Pancreas (tissue), 10 donors: ENCODE results near the gene RNASE8. TPM values are rescaled to one million over a fixed set of nuclear protein-coding genes. Genes with fewer than 3 reads are reported as not detected.

Experiments
- ATAC-seq, 4 donors: fragments of 200-7000 bp; cut with Tn5 transposase; one replicate each; pipeline versions ENCODE4 v1.8.0 to v1.9.1; 2020; ENCODE audit warnings: mild to moderate bottlenecking in 4 of 4, moderate library complexity in 4 of 4
- DNase-seq, 6 donors: peaks; one replicate each; pipeline ENCODE4 v3.0.0-alpha.2; 2020
- FAIRE-seq: peaks from 2 replicates; lab custom pipeline; 2012; peaks lifted over from hg19 to GRCh38; lab: Jason Lieb, UNC
- H3K27ac ChIP-seq, 4 donors: fragments of 200-600 bp; sonication (generic); 1 replicate in 3 of 4; 2 replicates in 1 of 4; pipeline versions ENCODE4 v1.5.0 to v1.8.0; 2020
- H3K27me3 ChIP-seq, 4 donors: fragments of 200-600 bp; one replicate each; pipeline ENCODE4 v1.8.0; 2021
- H3K36me3 ChIP-seq, 3 donors: fragments of 200-600 bp; sonication (generic) in 1 of 3; one replicate each; pipeline versions ENCODE4 v1.5.0 to v1.8.0; 2020 to 2021
- H3K4me1 ChIP-seq, 3 donors: fragments of 200-600 bp; one replicate each; pipeline ENCODE4 v1.8.0; 2021
- H3K4me3 ChIP-seq, 4 donors: fragments of 200-600 bp; sonication (generic) in 2 of 4; one replicate each; pipeline versions ENCODE4 v1.5.0 to v1.8.0; 2020 to 2021
- H3K9me3 ChIP-seq, 4 donors: fragments of 200-600 bp; one replicate each; pipeline ENCODE4 v1.8.0; 2021
- WGBS, 2 donors: extraction: QIAGEN DNeasy Blood & Tissue Kit; methylation state at CpG; one replicate each; pipeline ENCODE4 v1.1.7; 2013; 5-methylcytosine and 5-hydroxymethylcytosine counted together
- intact Hi-C, 3 donors: fragments of 100-400 bp; cut with DNase I; formaldehyde crosslinking; loops; one replicate each; pipeline versions ENCODE4 v1.11.1 to v1.14.2; 2022
- polyA plus RNA-seq, 2 donors: library from polyadenylated mRNA; stranded (reverse); fragments of 200-250 nt; gene quantifications; one replicate each; pipeline ENCODE4 v1.2.3, GENCODE V29; 2013
- total RNA-seq, 6 donors: library from RNA; stranded (reverse); fragmentation: NEBNext Ultra II Directional in 4 of 6; extraction: Animal tissue kit (Norgen Biotek cat#: 25700) in 4 of 6; gene quantifications; one replicate each; pipeline versions ENCODE4 v1.2.1 to v1.2.4, GENCODE V29; 2021 to 2023
- TF ChIP-seq, protein P1 (sequence below), 4 donors: fragments of 200-600 bp; sonication (generic) in 3 of 4; IDR thresholded peaks; one replicate each; pipeline versions ENCODE4 v1.5.0 to v1.8.0; 2021; ENCODE audit warnings: antibody characterized with exemption in 4 of 4
- donor health status: healthy with polysubstance abuse.
- donor health status: DM: no; HTN: no; CAD: no; lungs with moderate emphysema.
- donor health status: DM: no; HTN: no; CAD: no.
- donor health status: control.
- donor health status: control.
- donor health status: Bipolar disorder and iron deficiency.
- donor health status: DM: yes; HTN: yes; CAD: no.
- donor health status: DM: no; HTN: no; CAD: no.
- donor health status: DM: no; HTN: no; CAD: no.
- donor health status: DM: yes; HTN: yes; CAD: no.

RNASE8 gene
- total and polyA plus RNA-seq, 8 donors, result not detected

DNA sequence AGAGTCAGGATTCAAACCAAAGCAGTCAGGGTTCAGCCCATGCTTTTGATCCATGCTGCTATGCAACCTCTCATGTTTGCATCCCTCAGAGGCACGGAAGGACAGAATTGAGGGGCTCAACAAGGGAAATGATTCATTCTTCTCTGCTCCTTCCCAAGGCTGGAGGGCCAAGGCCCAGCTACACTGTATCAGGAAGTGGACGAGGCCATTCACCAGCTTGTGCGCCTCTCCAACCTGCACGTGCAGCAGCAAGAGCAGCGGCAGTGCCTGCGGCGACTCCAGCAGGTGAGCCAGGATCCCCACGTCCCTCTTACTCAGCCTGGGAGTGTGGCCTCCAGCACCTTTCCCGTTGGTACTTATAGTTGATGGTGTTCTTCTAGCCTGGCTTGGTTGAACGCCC is 21.1 kb downstream of the RNASE8 start:
- no peaks in the 10 kb centered on the region for H3K9me3 ChIP-seq
- DNase-seq, result no peak
- H3K27me3 ChIP-seq, result no peaks in the 10 kb centered on the region
- peaks cover 0 to 66% (median 11%) of the 10 kb centered on the region in 3 donors for H3K36me3 ChIP-seq
- ATAC-seq, result no peak
- H3K4me3 ChIP-seq, result no peak overlapping the region
- 85 to 86% methylated on average over 10 of the region's 10 CpGs for WGBS, 2 donors
- TF ChIP-seq, protein P1, sequence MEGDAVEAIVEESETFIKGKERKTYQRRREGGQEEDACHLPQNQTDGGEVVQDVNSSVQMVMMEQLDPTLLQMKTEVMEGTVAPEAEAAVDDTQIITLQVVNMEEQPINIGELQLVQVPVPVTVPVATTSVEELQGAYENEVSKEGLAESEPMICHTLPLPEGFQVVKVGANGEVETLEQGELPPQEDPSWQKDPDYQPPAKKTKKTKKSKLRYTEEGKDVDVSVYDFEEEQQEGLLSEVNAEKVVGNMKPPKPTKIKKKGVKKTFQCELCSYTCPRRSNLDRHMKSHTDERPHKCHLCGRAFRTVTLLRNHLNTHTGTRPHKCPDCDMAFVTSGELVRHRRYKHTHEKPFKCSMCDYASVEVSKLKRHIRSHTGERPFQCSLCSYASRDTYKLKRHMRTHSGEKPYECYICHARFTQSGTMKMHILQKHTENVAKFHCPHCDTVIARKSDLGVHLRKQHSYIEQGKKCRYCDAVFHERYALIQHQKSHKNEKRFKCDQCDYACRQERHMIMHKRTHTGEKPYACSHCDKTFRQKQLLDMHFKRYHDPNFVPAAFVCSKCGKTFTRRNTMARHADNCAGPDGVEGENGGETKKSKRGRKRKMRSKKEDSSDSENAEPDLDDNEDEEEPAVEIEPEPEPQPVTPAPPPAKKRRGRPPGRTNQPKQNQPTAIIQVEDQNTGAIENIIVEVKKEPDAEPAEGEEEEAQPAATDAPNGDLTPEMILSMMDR (IDR thresholded peaks at IDR 0.05), result no peak
- intact Hi-C loops, result no loop called here
- no peak for FAIRE-seq
- no peaks in the 10 kb centered on the region for H3K4me1 ChIP-seq
- H3K27ac ChIP-seq, result no peak overlapping the region

DNA sequence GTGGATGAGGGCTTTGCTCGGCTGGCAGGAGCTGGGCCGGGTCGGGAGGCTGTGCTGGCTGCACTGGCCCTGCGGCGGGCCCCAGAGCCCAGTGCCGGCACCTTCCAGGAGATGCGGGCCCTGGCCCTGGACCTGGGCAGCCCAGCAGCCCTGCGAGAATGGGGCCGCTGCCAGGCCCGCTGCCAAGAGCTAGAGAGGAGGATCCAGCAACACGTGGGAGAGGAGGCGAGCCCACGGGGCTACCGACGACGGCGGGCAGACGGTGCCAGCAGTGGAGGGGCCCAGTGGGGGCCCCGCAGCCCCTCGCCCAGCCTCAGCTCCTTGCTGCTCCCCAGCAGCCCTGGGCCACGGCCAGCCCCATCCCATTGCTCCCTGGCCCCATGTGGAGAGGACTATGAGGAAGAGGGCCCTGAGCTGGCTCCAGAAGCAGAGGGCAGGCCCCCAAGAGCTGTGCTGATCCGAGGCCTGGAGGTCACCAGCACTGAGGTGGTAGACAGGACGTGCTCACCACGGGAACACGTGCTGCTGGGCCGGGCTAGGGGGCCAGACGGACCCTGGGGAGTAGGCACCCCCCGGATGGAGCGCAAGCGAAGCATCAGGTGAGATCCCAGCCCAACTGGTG is 24.0 kb downstream of the RNASE8 start:
- peak in 1 of 6 donors; percentile 71 for DNase-seq
- H3K4me1 ChIP-seq, result no peaks in the 10 kb centered on the region
- TF ChIP-seq, protein P1 (IDR thresholded peaks at IDR 0.05), result no peak
- intact Hi-C loops, result no loop called here
- peaks cover 0 to 70% (median 0%) of the 10 kb centered on the region in 3 donors for H3K36me3 ChIP-seq
- H3K27me3 ChIP-seq, result no peaks in the 10 kb centered on the region
- H3K9me3 ChIP-seq, result no peaks in the 10 kb centered on the region
- H3K4me3 ChIP-seq, result no peak overlapping the region
- WGBS, 2 donors, result 88 to 90% methylated on average over 29 to 30 of the region's 30 CpGs
- no peak for FAIRE-seq
- H3K27ac ChIP-seq, result no peak overlapping the region
- ATAC-seq, result no peak

DNA sequence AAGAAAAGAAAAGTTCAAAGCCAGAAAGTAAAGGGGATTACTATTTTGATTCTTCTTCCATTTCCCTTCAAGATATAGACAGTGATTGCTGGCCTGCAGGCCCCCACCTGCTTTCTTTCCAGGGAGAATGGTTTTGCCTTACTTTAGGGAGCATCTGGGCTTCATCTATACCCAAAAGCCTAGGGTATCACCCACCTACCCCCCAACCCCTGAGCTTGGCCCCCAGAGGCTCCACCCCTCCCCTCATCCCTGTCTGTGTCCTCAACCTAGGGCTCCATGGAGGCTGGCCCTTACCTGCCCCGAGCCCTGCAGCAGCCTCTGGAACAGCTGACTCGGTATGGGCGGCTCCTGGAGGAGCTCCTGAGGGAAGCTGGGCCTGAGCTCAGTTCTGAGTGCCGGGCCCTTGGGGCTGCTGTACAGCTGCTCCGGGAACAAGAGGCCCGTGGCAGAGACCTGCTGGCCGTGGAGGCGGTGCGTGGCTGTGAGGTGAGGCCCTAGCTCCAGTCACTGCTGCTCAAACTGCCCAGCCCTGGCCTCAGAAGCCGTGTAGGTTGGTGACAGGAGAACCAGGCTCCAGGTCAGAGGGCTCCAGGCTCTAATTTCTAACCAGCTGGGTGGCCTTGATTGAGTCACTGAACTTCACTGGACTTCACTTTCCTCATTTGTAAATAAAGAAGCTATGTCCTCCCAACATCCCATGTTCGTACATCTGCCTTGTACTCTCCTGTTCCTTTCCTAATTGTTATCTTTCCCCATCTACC is 26.1 kb downstream of the RNASE8 start:
- DNase-seq, result peak in 1 of 6 donors; percentile 59
- Histone ChIP-seq H3K27me3 (no peaks in the 10 kb centered on the region), H3K4me3 (no peak overlapping the region), H3K4me1 (no peaks in the 10 kb centered on the region), H3K27ac (no peak overlapping the region), H3K9me3 (no peaks in the 10 kb centered on the region), H3K36me3 (peaks cover 0 to 53% (median 0%) of the 10 kb centered on the region in 3 donors)
- intact Hi-C loops, result no loop called here
- WGBS, 2 donors, result 83 to 89% methylated on average over 11 of the region's 11 CpGs
- ATAC-seq, result no peak
- no peak for FAIRE-seq
- TF ChIP-seq, protein P1 (IDR thresholded peaks at IDR 0.05), result no peak

DNA sequence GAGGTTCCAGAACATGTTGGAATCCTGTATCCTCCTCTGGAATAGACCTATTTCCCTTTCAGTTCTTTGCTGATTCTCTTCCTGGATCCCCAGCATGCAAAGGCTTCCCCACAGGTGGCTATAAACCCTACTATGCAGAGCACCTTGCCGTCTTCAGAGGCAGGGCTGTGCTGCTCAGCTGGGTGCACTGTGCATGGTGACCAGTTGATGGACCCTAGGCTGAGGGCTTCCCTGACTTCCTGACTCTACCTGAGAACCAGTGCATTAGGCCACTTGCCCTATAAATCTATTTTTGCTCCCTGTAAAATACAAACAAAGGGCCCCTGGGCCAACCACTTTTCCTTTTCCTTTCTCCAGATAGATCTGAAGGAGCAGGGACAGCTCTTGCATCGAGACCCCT is 26.8 kb downstream of the RNASE8 start:
- no peak for FAIRE-seq
- intact Hi-C loops, result no loop called here
- no peaks in the 10 kb centered on the region for H3K9me3 ChIP-seq
- H3K27ac ChIP-seq, result no peak overlapping the region
- H3K4me3 ChIP-seq, result no peak overlapping the region
- TF ChIP-seq, protein P1 (IDR thresholded peaks at IDR 0.05), result no peak
- WGBS, 2 donors, result 82 to 84% methylated on average over 2 of the region's 2 CpGs
- ATAC-seq, result no peak
- no peaks in the 10 kb centered on the region for H3K27me3 ChIP-seq
- no peaks in the 10 kb centered on the region for H3K4me1 ChIP-seq
- DNase-seq, result no peak
- H3K36me3 ChIP-seq, result peaks cover 0 to 46% (median 0%) of the 10 kb centered on the region in 3 donors
